Stimulated activated CD8-positive, alpha-beta memory T cell treated with anti-CD3 and anti-CD28 coated beads, Interleukin-15, amount 100 ng/mL, for 24 hours (primary cell): ENCODE results near the gene TTN.
"Not testable (repeated sequence)": the region's sequence is repeated elsewhere in the genome, so short reads cannot be mapped to it uniquely, and the experiment has no call there.

ENCODE experiments used
- DNase-seq: peaks from one replicate; pipeline ENCODE4 v3.0.0-alpha.2; 2020; ENCODE audit warnings: low read depth

Gene TTN

GRCh38 chr2:178733975-178734374 is 73.2 kb downstream of the TTN start:
- no peak for DNase-seq

GRCh38 chr2:178732913-178733312 is 74.3 kb downstream of the TTN start:
- DNase-seq, result no peak

GRCh38 chr2:178731300-178731699 is 75.9 kb downstream of the TTN start:
- DNase-seq, result no peak

GRCh38 chr2:178730049-178730448 is 77.2 kb downstream of the TTN start:
- DNase-seq, result no peak

- no peak for DNase-seq
Observed at GRCh38 chr2:178723786-178724346, 83.4 kb downstream of the TTN start.

- DNase-seq, result no peak
Observed at GRCh38 chr2:178722296-178722695, 84.9 kb downstream of the TTN start.

- DNase-seq, result no peak
Observed at GRCh38 chr2:178718988-178719387, 88.2 kb downstream of the TTN start.

- no peak for DNase-seq
Observed at GRCh38 chr2:178718283-178718682, 88.9 kb downstream of the TTN start.

GRCh38 chr2:178716394-178716793 is 90.8 kb downstream of the TTN start:
- DNase-seq, result no peak

- no peak for DNase-seq
Observed at GRCh38 chr2:178715366-178715765, 91.9 kb downstream of the TTN start.

- no peak for DNase-seq
Observed at GRCh38 chr2:178707476-178707875, 99.7 kb downstream of the TTN start.

- DNase-seq, result no peak
Observed at GRCh38 chr2:178704876-178705275, 102.3 kb downstream of the TTN start.

GRCh38 chr2:178702361-178702760 is 104.9 kb downstream of the TTN start:
- DNase-seq, result no peak

GRCh38 chr2:178700922-178701342 is 106.3 kb downstream of the TTN start:
- DNase-seq, result no peak

- DNase-seq, result no peak
Observed at GRCh38 chr2:178700136-178700535, 107.1 kb downstream of the TTN start.

GRCh38 chr2:178692845-178693244 is 114.4 kb downstream of the TTN start:
- DNase-seq, result no peak

GRCh38 chr2:178689808-178690207 is 117.4 kb downstream of the TTN start:
- no peak for DNase-seq

- no peak for DNase-seq
Observed at GRCh38 chr2:178683877-178684276, 123.3 kb downstream of the TTN start.

GRCh38 chr2:178681081-178681480 is 126.1 kb downstream of the TTN start:
- DNase-seq, result no peak

- DNase-seq, result no peak
Observed at GRCh38 chr2:178679891-178680290, 127.3 kb downstream of the TTN start.

GRCh38 chr2:178677599-178677998 is 129.6 kb downstream of the TTN start:
- no peak for DNase-seq

- no peak for DNase-seq
Observed at GRCh38 chr2:178676046-178676445, 131.2 kb downstream of the TTN start.

GRCh38 chr2:178674122-178674521 is 133.1 kb downstream of the TTN start:
- DNase-seq, result no peak

GRCh38 chr2:178666458-178666857 is 140.8 kb downstream of the TTN start:
- DNase-seq, result no peak

- not testable (repeated sequence) for DNase-seq
Observed at GRCh38 chr2:178658480-178658879, 148.7 kb downstream of the TTN start.
